ENCODE data around the gene PALLD.
A peak's percentile ranks its signal among the peaks of the same experiment; 100 is the strongest.
"Not testable (repeated sequence)": the region's sequence is repeated elsewhere in the genome, so short reads cannot be mapped to it uniquely, and the experiment has no call there.

The PALLD gene

GRCh38 chr4:168787801-168788595 is 291.1 kb downstream of the PALLD start:
- no peak for DNase-seq

GRCh38 chr4:168790898-168791297 is 294.0 kb downstream of the PALLD start:
- DNase-seq = no peak
- in situ Hi-C loops (cut with MboI; ENCODE audit: low pct_unique_long_range_greater_than_20kb, low sequenced_read_pairs) = no loop called here

More at GRCh38 chr4:168787801-168788595, 291.1 kb downstream of the PALLD start:
- in situ Hi-C loops (cut with MboI; ENCODE audit: low pct_unique_long_range_greater_than_20kb, low sequenced_read_pairs) = no loop called here

GRCh38 chr4:168791376-168791775 is 294.5 kb downstream of the PALLD start:
- in situ Hi-C loops (cut with MboI; ENCODE audit: low pct_unique_long_range_greater_than_20kb, low sequenced_read_pairs) = no loop called here
- DNase-seq = no peak

GRCh38 chr4:168793542-168793941 is 296.7 kb downstream of the PALLD start:
- in situ Hi-C loops (cut with MboI; ENCODE audit: low pct_unique_long_range_greater_than_20kb, low sequenced_read_pairs) = no loop called here
- no peak for DNase-seq

GRCh38 chr4:168794092-168794707 is 297.3 kb downstream of the PALLD start:
- in situ Hi-C loops (cut with MboI; ENCODE audit: low pct_unique_long_range_greater_than_20kb, low sequenced_read_pairs) = no loop called here
- DNase-seq = no peak

- no peak for DNase-seq
- in situ Hi-C loops (cut with MboI; ENCODE audit: low pct_unique_long_range_greater_than_20kb, low sequenced_read_pairs) = no loop called here
Measured at GRCh38 chr4:168794881-168795280, 298.0 kb downstream of the PALLD start.

DNA sequence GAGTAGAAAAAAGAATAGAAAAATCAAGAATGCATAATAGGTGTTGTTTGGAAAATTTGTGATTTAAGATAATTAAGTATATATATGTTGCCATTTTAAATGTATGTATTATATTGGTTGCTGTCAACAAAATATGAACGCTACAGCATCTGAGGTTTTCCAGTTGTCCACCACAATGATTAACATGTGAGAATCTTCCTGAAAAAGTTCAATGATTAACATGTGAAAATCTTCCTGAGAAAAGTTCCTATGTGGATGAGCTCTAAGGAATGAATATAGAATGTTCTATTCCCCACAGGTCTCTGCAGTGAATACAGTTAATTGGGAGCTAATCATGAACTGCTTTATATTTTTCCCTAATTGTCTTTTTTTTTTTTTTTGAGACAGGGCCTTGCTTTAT is 298.5 kb downstream of the PALLD start:
- DNase-seq = no peak

GRCh38 chr4:168796362-168797106 is 299.7 kb downstream of the PALLD start:
- no peak for DNase-seq
- in situ Hi-C loops (cut with MboI; ENCODE audit: low pct_unique_long_range_greater_than_20kb, low sequenced_read_pairs) = no loop called here

More for the DNA sequence above, 298.5 kb downstream of the PALLD start:
- in situ Hi-C loops (cut with MboI; ENCODE audit: low pct_unique_long_range_greater_than_20kb, low sequenced_read_pairs) = no loop called here

DNA sequence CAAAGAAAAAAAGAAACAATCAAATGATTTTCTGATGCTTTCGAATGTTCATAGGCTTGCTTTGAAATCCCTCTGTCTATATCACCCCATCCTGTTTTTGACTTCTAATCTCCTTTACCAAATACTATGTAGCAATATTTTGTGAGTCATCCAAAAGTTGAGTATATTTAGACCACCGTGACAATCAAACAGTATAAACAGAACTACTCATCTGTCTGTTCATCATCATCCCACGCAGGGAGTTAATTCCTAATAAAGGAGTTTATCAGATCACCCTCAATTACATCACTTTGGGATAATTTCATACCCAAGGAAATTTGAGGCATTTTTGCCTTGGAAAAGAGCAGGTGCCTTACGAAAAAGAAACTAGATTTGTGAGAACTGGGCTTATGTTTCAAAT is 300.3 kb downstream of the PALLD start:
- no peak for DNase-seq
- in situ Hi-C loops (cut with MboI; ENCODE audit: low pct_unique_long_range_greater_than_20kb, low sequenced_read_pairs) = no loop called here

DNA sequence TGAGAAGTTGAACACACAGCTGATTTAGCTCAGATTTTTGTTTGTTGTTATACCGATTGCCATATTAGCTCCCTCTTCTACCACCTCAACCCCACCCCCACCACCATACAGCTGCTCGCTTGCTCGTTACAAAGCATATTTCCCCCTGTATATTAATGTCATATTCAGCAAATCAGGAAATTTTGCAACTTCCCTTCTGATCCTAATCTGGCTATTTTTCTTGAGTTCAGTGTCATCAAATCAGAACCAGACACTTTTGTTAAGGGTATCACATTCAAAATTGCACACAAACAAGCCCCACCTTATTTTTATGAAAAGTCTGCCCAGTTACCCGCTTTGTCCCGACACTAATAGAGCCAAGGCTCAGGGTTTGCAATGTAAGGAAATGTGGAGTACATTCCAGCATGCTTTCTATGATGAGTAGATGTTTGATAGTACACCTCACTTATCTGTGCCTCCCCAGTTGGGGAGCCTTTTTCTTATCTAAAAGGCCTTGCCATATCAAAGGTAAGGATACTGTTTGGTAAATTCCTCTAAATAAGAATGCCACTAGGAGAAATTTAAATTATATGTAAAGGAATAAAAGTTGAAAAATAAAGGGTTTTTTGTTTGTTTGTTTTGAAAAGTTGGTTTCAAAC is 301.0 kb downstream of the PALLD start:
- in situ Hi-C loops (cut with MboI; ENCODE audit: low pct_unique_long_range_greater_than_20kb, low sequenced_read_pairs) = no loop called here
- DNase-seq = no peak

GRCh38 chr4:168800926-168801325 is 304.1 kb downstream of the PALLD start:
- DNase-seq = no peak
- in situ Hi-C loops (cut with MboI; ENCODE audit: low pct_unique_long_range_greater_than_20kb, low sequenced_read_pairs) = no loop called here

- in situ Hi-C loops (cut with MboI; ENCODE audit: low pct_unique_long_range_greater_than_20kb, low sequenced_read_pairs) = no loop called here
- DNase-seq = no peak
Measured at GRCh38 chr4:168802222-168802621, 305.4 kb downstream of the PALLD start.

GRCh38 chr4:168803052-168803451 is 306.2 kb downstream of the PALLD start:
- DNase-seq = peak; percentile 16
- in situ Hi-C loops (cut with MboI; ENCODE audit: low pct_unique_long_range_greater_than_20kb, low sequenced_read_pairs) = not testable (repeated sequence)

- in situ Hi-C loops (cut with MboI; ENCODE audit: low pct_unique_long_range_greater_than_20kb, low sequenced_read_pairs) = no loop called here
- no peak for DNase-seq
Measured at GRCh38 chr4:168803732-168804131, 306.9 kb downstream of the PALLD start.

DNA sequence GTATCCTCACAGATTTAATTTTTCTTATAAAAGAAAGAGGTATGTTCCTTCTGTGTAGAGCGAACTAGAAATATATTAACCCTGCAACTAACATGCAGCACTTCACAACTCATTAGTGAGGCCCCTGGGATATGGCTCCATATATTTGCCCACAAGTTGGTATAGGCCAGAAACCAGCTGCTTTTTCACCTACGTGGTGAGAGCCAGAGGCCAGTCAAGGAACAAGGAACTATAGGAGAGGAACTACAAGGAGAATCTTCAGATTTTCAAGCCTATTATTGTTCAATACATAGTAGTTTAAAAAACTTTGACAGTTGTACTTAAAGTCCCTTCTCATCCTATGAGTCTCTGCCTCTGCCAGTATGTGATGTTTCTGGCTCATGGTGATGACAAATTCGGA is 307.3 kb downstream of the PALLD start:
- no peak for DNase-seq
- in situ Hi-C loops (cut with MboI; ENCODE audit: low pct_unique_long_range_greater_than_20kb, low sequenced_read_pairs) = no loop called here

DNA sequence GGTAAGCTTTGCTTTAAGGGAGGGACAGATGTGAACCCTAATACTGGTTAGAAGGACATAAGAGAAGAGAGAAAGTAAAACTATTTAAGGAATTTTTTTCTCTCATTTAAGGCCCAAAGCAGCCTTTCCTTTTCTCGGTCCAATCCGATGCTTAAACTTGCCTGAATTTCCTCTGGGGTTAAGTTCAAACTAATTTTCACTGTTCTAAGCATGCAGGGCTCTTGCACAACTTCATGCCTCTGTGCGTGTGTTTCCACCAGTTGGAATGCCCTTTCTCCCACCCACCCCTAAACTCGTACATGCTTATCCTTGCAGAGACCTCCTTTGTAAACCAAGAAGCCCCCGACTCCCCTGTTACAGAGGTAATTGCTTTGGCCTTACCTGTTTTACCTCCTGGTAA is 308.5 kb downstream of the PALLD start:
- in situ Hi-C loops (cut with MboI; ENCODE audit: low pct_unique_long_range_greater_than_20kb, low sequenced_read_pairs) = no loop called here
- no peak for DNase-seq

DNA sequence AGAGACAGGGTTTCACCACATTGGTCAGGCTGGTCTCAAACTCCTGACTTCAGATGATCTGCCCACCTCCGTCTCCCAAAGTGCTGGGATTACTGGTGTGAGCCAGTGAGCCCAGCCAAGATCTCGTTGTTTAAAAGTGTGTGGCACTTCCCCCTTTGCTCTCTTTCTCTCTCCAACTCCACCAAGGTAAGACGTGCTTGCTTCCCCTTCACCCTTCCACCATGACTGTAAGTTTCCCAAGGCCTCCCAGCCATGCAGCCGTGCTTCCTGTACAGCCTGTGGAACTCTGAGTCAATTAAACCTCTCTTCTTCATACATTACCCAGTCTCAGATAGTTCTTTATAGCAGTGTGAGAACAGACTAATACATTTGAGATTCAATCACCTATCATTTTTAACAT is 309.4 kb downstream of the PALLD start:
- DNase-seq; in situ Hi-C loops (cut with MboI; ENCODE audit: low pct_unique_long_range_greater_than_20kb, low sequenced_read_pairs): not testable (repeated sequence)

DNA sequence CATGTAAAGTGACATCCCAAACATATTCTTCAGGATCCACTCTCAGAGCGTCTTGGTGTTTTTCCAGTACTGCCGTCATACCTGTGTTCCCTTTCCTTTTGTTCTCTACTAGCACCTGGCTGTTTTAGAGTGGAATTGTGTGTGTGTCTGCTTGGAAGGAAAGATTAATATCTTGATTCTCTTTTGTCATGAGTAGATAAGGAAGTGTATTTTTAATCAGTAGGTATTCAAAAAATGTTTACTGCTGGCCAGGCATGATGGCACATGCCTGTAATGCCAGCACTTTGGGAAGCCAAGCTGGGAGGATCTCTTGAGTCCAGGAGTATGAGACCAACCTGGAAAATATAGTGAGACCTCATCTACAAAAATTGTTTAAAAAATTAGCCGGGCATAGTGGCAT is 314.4 kb downstream of the PALLD start:
- in situ Hi-C loops (cut with MboI; ENCODE audit: low pct_unique_long_range_greater_than_20kb, low sequenced_read_pairs) = no loop called here
- no peak for DNase-seq

DNA sequence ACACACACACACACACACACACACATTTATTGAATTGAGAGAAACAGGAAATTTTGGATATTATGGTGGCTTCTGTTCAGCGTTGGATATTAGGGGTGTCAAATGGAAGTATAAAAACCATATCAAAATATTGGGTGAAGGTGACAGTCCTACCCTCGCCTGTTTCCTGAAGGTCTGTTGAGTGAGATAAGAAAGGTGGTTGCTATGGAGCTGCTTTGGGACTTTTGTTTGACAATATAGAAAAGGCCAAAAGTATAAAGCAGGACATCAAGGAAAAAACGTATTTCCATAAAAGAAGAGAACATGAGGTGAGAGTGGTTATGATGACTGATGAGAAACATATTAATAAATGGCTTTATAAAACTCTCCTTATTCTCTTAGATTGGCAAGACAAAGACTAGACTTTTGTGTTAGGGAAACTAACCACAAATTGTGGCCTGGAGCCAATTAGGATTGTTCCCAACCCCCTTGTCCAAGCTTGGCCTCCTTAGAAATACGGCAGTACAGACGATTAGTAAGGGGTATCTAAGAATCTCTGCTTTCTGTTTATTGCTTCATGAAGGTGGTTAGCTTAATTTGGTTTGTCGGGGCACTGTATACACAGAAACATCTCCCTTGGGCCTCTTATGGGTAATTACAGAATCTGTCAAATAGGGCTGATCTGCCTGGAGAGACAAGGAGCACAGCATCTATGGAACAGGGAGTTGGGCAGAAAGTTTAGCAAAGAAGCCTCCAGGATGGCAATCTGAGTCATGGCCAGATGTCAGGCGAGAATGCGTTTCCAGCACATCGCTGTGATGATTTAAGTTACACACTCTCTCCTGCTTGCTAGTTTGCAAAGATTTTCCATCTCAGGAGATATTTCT is 315.2 kb downstream of the PALLD start:
- no peak for DNase-seq

More for the DNA sequence above, 315.2 kb downstream of the PALLD start:
- in situ Hi-C loops (cut with MboI; ENCODE audit: low pct_unique_long_range_greater_than_20kb, low sequenced_read_pairs) = no loop called here

All from KBM-7 (cell line).